Calu3 (cell line): ENCODE data around the gene CDC16. TPM values are rescaled to one million over a fixed set of nuclear protein-coding genes. Genes with fewer than 3 reads are reported as not detected.

Experiments
- BruUV-seq: library from RNA; stranded (reverse); fragments of 400-500 nt; replicated peaks from 2 replicates; lab custom pipeline; 2021; lab: Mats Ljungman, UMichigan
- CTCF ChIA-PET: fragments of 300-600 bp; sonication (Branson Sonifier 250); formaldehyde crosslinking; loops from one replicate; lab custom pipeline; 2022; ENCODE audit warnings: antibody characterized with exemption; lab: Charles Lee
- DNase-seq: peaks from one replicate; pipeline ENCODE4 v3.0.0; 2022
- H3K27ac Mint-ChIP-seq: one replicate; pipeline ENCODE4 v1.8.0; 2022; ENCODE audit warnings: mixed read lengths; ENCODE audit not compliant: unreplicated experiment
- H3K27me3 Mint-ChIP-seq: one replicate; pipeline ENCODE4 v1.8.0; 2022; ENCODE audit warnings: mixed read lengths; ENCODE audit not compliant: unreplicated experiment
- H3K36me3 Mint-ChIP-seq: one replicate; pipeline ENCODE4 v1.8.0; 2022; ENCODE audit warnings: mild to moderate bottlenecking, moderate library complexity, mixed read lengths; ENCODE audit not compliant: insufficient read depth, unreplicated experiment
- H3K4me1 Mint-ChIP-seq: one replicate; pipeline ENCODE4 v1.8.0; 2022; ENCODE audit warnings: mild to moderate bottlenecking, low read depth, mixed read lengths; ENCODE audit not compliant: unreplicated experiment
- H3K4me3 Mint-ChIP-seq: one replicate; pipeline ENCODE4 v1.8.0; 2022; ENCODE audit warnings: mild to moderate bottlenecking, low read depth, moderate library complexity, mixed read lengths; ENCODE audit not compliant: unreplicated experiment
- H3K9me3 Mint-ChIP-seq: one replicate; pipeline ENCODE4 v1.8.0; 2022; ENCODE audit warnings: low read depth, mixed read lengths; ENCODE audit not compliant: unreplicated experiment
- CTCF ChIP-seq: fragments of 200-600 bp; IDR thresholded peaks from one replicate; pipeline ENCODE4 v1.8.0; 2022; ENCODE audit warnings: antibody characterized with exemption; ENCODE audit not compliant: unreplicated experiment
- intact Hi-C: fragments of 100-400 bp; cut with micrococcal nuclease; formaldehyde crosslinking; loops from one replicate; pipeline ENCODE4 v1.10.0; 2022; ENCODE audit not compliant: unreplicated experiment
- total RNA-seq: library from RNA; stranded (reverse); gene quantifications from 2 replicates; pipeline ENCODE4 v1.2.3, GENCODE V29; 2022

The CDC16 gene
- total RNA-seq, 1 experiment from 2014 or later, result 15.7 TPM

GRCh38 chr13:114264886-114265611 lies 30.4 kb downstream of the CDC16 start:
- CTCF ChIA-PET, result interaction anchor here (0.5 kb wide), 1 partner anchor 8 kb away, joined by 4 read pairs; no protein-coding TSS in a partner anchor
- H3K27me3 Mint-ChIP-seq, result no peaks in the 10 kb centered on the region
- H3K27ac Mint-ChIP-seq, result no peak overlapping the region
- DNase-seq, result no peak
- H3K36me3 Mint-ChIP-seq, result no peaks in the 10 kb centered on the region
- intact Hi-C loops, result no loop called here
- no peak for TF ChIP-seq CTCF
- BruUV-seq, result no TSS peak
- H3K4me3 Mint-ChIP-seq, result no peak overlapping the region
- H3K4me1 Mint-ChIP-seq, result no peaks in the 10 kb centered on the region
- no peaks in the 10 kb centered on the region for H3K9me3 Mint-ChIP-seq

- H3K27me3 Mint-ChIP-seq, result no peaks in the 10 kb centered on the region
- no peak for TF ChIP-seq CTCF
- CTCF ChIA-PET, result no interaction called here
- H3K4me1 Mint-ChIP-seq, result no peaks in the 10 kb centered on the region
- no peaks in the 10 kb centered on the region for H3K36me3 Mint-ChIP-seq
- no peak overlapping the region for H3K27ac Mint-ChIP-seq
- no peak for DNase-seq
- BruUV-seq, result no TSS peak
- H3K9me3 Mint-ChIP-seq, result no peaks in the 10 kb centered on the region
- H3K4me3 Mint-ChIP-seq, result no peak overlapping the region
- intact Hi-C loops, result no loop called here
Observed at GRCh38 chr13:114266241-114266640, 31.5 kb downstream of the CDC16 start.

GRCh38 chr13:114268344-114269280 lies 33.9 kb downstream of the CDC16 start:
- BruUV-seq, result no TSS peak
- TF ChIP-seq CTCF, result no peak
- Mint-ChIP-seq H3K27ac (no peak overlapping the region), H3K27me3 (no peaks in the 10 kb centered on the region), H3K9me3 (no peaks in the 10 kb centered on the region), H3K4me1 (no peaks in the 10 kb centered on the region), H3K36me3 (no peaks in the 10 kb centered on the region), H3K4me3 (no peak overlapping the region)
- no peak for DNase-seq
- CTCF ChIA-PET, result no interaction called here
- intact Hi-C loops, result no loop called here

GRCh38 chr13:114269281-114269770 lies 34.6 kb downstream of the CDC16 start:
- Mint-ChIP-seq H3K27ac (no peak overlapping the region), H3K4me3 (no peak overlapping the region), H3K36me3 (no peaks in the 10 kb centered on the region), H3K27me3 (no peaks in the 10 kb centered on the region), H3K4me1 (no peaks in the 10 kb centered on the region), H3K9me3 (no peaks in the 10 kb centered on the region)
- intact Hi-C loops, result no loop called here
- no TSS peak for BruUV-seq
- CTCF ChIA-PET, result no interaction called here
- TF ChIP-seq CTCF, result no peak
- DNase-seq, result no peak
